Glutamatergic neuron (in vitro differentiated cells): ENCODE results near the gene TBC1D17. TPM values are rescaled to one million over a fixed set of nuclear protein-coding genes. Genes with fewer than 3 reads are reported as not detected.

ENCODE experiments used
- DNase-seq: peaks from one replicate; pipeline ENCODE4 v3.0.0; 2022
- H3K27ac Mint-ChIP-seq: one replicate; pipeline ENCODE4 v1.8.0; 2020; ENCODE audit warnings: mild to moderate bottlenecking, mixed read lengths, inconsistent platforms; ENCODE audit not compliant: unreplicated experiment
- H3K27me3 Mint-ChIP-seq: one replicate; pipeline ENCODE4 v1.8.0; 2020; ENCODE audit warnings: mild to moderate bottlenecking, moderate library complexity, mixed read lengths, inconsistent platforms; ENCODE audit not compliant: unreplicated experiment
- H3K36me3 Mint-ChIP-seq: one replicate; pipeline ENCODE4 v1.8.0; 2020; ENCODE audit warnings: mild to moderate bottlenecking, mixed read lengths, inconsistent platforms; ENCODE audit not compliant: unreplicated experiment
- H3K4me1 Mint-ChIP-seq: one replicate; pipeline ENCODE4 v1.8.0; 2020; ENCODE audit warnings: mild to moderate bottlenecking, low read depth, mixed read lengths, inconsistent platforms; ENCODE audit not compliant: unreplicated experiment
- H3K4me3 Mint-ChIP-seq: one replicate; pipeline ENCODE4 v1.8.0; 2020; ENCODE audit warnings: mild to moderate bottlenecking, mixed read lengths, inconsistent platforms; ENCODE audit not compliant: unreplicated experiment
- H3K9me3 Mint-ChIP-seq: one replicate; pipeline ENCODE4 v1.8.0; 2020; ENCODE audit warnings: mild to moderate bottlenecking, moderate library complexity, mixed read lengths, inconsistent platforms; ENCODE audit not compliant: unreplicated experiment
- CTCF ChIP-seq: fragments of 200-600 bp; sonication (generic); IDR thresholded peaks from one replicate; pipeline ENCODE4 v1.5.0; 2021; ENCODE audit not compliant: partially characterized antibody, unreplicated experiment
- total RNA-seq: library from RNA; stranded (reverse); fragmentation: NEBNext Ultra II Directional; extraction: Animal tissue kit (Norgen Biotek cat#: 25700); gene quantifications from one replicate; pipeline ENCODE4 v1.2.1, GENCODE V29; 2021; ENCODE audit not compliant: unreplicated experiment

The TBC1D17 gene
- total RNA-seq, 1 donor from 2014 or later: 56.8 TPM

- DNase-seq: no peak
- Mint-ChIP-seq H3K27me3 (peaks cover 5% of the 10 kb centered on the region), H3K4me1 (no peaks in the 10 kb centered on the region), H3K9me3 (peaks cover 3% of the 10 kb centered on the region), H3K27ac (no peak overlapping the region), H3K36me3 (peaks cover 6% of the 10 kb centered on the region), H3K4me3 (no peak overlapping the region)
- TF ChIP-seq CTCF: no peak
Observed at GRCh38 chr19:49832556-49832955, 44.9 kb upstream of the TBC1D17 start.

- TF ChIP-seq CTCF: no peak
- Mint-ChIP-seq H3K27me3 (peaks cover 7% of the 10 kb centered on the region), H3K36me3 (peaks cover 12% of the 10 kb centered on the region), H3K9me3 (peaks cover 3% of the 10 kb centered on the region), H3K4me1 (no peaks in the 10 kb centered on the region), H3K27ac (no peak overlapping the region), H3K4me3 (no peak overlapping the region)
- DNase-seq: no peak
Observed at GRCh38 chr19:49833599-49833998, 43.9 kb upstream of the TBC1D17 start.

- peaks cover 20% of the 10 kb centered on the region for H3K36me3 Mint-ChIP-seq
- no peak overlapping the region for H3K4me3 Mint-ChIP-seq
- H3K27ac Mint-ChIP-seq: no peak overlapping the region
Observed at GRCh38 chr19:49835562-49835961, 41.9 kb upstream of the TBC1D17 start.

GRCh38 chr19:49836176-49837008 lies 41.1 kb upstream of the TBC1D17 start:
- no peak for TF ChIP-seq CTCF
- Mint-ChIP-seq H3K27me3 (peaks cover 7% of the 10 kb centered on the region), H3K27ac (no peak overlapping the region), H3K36me3 (peaks cover 20% of the 10 kb centered on the region), H3K4me1 (no peaks in the 10 kb centered on the region), H3K4me3 (no peak overlapping the region), H3K9me3 (peaks cover 3% of the 10 kb centered on the region)
- no peak for DNase-seq

More at GRCh38 chr19:49835562-49835961, 41.9 kb upstream of the TBC1D17 start:
- DNase-seq: no peak
- H3K4me1 Mint-ChIP-seq: no peaks in the 10 kb centered on the region
- peaks cover 5% of the 10 kb centered on the region for H3K27me3 Mint-ChIP-seq
- H3K9me3 Mint-ChIP-seq: peaks cover 3% of the 10 kb centered on the region
- TF ChIP-seq CTCF: no peak

- no peak overlapping the region for H3K4me3 Mint-ChIP-seq
- no peak for DNase-seq
- peak overlapping the region; percentile 52 for H3K27ac Mint-ChIP-seq
- no peak for TF ChIP-seq CTCF
- H3K36me3 Mint-ChIP-seq: peaks cover 20% of the 10 kb centered on the region
- peaks cover 7% of the 10 kb centered on the region for H3K27me3 Mint-ChIP-seq
- no peaks in the 10 kb centered on the region for H3K4me1 Mint-ChIP-seq
- peaks cover 3% of the 10 kb centered on the region for H3K9me3 Mint-ChIP-seq
Observed at GRCh38 chr19:49837009-49837310, 40.5 kb upstream of the TBC1D17 start.
